HG02938 (cell line): Measurements from ENCODE around the gene EXOSC2.
"Not testable (repeated sequence)": the region's sequence is repeated elsewhere in the genome, so short reads cannot be mapped to it uniquely, and the experiment has no call there.

Source experiments
- ATAC-seq: cut with Tn5 transposase; IDR thresholded peaks from one replicate; pipeline ENCODE4 v1.9.1; 2021; ENCODE audit warnings: mild to moderate bottlenecking, moderate library complexity; ENCODE audit not compliant: unreplicated experiment

Gene EXOSC2

DNA sequence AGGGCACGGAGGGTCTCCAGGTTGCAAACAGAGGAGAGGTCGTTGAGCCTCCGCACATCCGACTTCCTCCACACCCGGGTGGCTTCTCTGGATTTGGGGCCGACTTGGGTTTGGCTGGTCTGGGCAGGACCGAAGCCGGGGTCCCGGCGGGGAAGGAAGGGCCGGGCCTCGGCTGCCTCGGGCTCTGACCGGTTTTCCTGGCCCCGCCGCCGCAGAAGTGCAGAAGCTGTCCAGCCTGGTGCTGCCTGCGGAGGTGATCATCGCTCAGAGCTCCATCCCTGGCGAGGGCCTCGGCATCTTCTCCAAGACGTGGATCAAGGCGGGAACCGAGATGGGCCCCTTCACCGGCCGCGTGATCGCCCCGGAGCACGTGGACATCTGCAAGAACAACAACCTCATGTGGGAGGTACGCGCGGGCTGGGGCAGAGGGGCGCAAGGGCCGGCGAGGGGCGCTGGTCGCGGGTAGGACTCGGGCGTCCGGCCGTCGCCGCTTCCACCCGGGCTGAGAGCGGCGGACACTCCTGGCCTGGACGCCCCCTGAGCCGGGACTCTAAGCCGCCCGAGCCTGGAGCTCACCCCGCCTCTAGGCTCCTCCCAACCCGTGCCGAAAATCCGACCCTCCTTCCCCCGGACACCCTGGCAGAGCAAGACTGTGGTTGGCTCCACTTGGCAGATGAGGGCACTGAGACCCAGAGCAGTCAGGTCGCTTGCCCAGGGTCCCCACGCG is 27.0 kb upstream of the EXOSC2 start:
- no peak for ATAC-seq

DNA sequence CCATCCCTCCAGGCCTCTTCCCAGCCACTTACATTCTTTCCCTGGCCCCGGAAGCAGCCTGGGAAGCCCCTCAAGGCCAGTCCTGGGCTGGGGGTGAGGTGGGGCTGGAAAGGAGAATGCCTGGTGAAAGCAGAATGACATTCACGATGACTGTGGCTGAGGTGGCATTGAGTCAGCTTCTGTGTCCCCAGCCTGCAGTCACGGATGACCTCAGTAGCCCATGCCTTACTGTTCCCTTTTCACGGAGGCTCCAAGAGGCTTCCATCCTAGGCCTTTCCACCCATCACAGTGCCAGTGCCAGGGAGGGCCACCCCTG is 26.5 kb upstream of the EXOSC2 start:
- no peak for ATAC-seq

- no peak for ATAC-seq
Measured at GRCh38 chr9:130668196-130668595, 25.4 kb upstream of the EXOSC2 start.

GRCh38 chr9:130668659-130669058 is 24.9 kb upstream of the EXOSC2 start:
- no peak for ATAC-seq

DNA sequence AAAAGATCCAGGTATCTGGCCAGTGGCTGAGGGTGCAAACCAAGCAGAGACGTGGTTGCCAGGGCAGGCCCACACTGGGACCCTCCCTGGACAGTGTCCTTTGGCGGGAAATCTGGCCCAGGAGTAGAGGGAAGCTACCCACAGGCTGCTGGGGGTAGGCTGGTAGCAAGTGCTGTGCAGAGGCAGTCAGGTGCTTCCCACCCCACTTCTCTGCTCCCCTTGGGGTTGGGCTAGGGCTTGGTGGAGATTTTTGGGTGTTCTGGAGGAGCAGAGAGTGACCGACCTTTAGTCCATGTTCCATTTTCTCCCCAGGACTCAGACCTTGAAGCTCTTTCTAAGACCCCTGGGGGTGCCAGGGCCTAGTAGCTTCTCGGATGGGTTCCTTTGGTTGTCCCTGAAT is 23.6 kb upstream of the EXOSC2 start:
- ATAC-seq, result no peak

- no peak for ATAC-seq
Measured at GRCh38 chr9:130670644-130671043, 22.9 kb upstream of the EXOSC2 start.

- ATAC-seq, result no peak
Measured at GRCh38 chr9:130672466-130672865, 21.1 kb upstream of the EXOSC2 start.

- no peak for ATAC-seq
Measured at GRCh38 chr9:130672933-130673615, 20.5 kb upstream of the EXOSC2 start.

DNA sequence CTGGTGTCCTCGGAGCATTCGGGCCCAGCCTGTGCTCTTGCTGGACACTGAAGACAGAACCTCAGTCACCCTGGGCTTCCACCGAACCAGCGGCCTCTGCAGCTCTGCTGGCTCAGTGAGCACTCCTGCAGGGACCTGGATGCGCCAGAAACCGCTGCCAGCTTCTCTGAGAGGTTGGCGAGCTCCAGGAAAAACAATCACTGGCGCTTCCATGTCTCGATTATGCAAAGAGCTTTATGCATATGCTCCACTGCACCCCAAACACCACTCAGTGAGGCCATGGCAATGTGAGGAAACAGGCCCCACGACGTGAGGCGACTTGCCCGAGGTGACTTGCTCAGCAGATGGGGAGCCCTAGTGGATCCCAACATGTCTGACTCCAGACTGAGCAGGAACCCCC is 18.2 kb upstream of the EXOSC2 start:
- no peak for ATAC-seq

GRCh38 chr9:130677252-130677651 is 16.3 kb upstream of the EXOSC2 start:
- ATAC-seq, result no peak

GRCh38 chr9:130680836-130681768 is 12.5 kb upstream of the EXOSC2 start:
- ATAC-seq, result no peak

GRCh38 chr9:130681769-130682420 is 11.7 kb upstream of the EXOSC2 start:
- ATAC-seq, result no peak

DNA sequence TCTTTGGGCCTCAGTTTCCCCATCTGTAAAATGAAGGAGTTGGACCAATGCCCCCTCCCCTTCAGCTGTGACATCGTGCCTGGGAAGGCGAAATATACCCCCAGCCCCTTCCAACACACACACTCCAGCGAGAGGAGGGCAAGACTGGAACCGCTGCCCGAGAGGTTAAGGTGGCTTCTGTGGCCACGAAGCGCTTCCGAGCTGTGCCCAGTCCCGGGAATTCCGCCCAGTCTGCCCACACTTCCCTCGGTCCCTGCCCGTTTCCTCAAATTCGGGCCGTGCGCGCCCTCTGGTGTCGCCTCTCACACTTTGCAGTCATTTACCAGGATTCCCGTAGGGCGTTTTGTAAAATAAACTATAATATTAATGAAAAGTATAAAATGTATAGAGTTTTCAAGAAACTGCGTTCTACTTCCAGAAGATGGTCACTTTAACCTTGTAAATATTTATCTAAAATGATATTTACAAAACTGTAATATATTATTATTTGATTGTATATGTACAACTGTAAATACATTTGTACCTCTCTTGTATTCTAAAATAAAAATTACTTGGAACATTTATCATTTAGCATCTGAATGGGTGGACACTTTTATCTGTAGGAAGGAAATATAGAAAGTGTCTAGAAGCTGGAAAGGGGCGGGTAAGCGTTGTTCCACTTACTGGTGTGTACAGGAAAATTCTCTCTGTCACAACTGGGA is 11.0 kb upstream of the EXOSC2 start:
- ATAC-seq, result no peak

DNA sequence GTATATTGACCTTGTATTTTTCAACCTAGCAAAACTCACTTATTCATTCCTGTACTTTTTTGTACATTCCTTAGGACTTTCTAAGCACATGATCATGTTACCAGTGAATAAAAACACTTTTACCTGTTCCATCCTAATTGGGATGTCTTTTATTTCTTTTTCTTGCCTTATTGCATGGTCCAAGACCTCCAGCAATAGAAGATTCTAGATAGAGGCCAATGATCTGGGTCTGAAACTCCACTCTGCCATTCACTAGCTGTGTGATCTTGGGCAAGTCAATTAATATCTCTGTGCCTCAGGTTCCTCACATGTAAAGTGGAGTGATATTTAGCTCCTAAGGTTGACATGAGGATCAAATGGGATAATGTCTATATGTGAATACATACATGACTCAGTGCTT is 8.5 kb upstream of the EXOSC2 start:
- ATAC-seq, result no peak

GRCh38 chr9:130685945-130686344 is 7.6 kb upstream of the EXOSC2 start:
- ATAC-seq, result not testable (repeated sequence)

DNA sequence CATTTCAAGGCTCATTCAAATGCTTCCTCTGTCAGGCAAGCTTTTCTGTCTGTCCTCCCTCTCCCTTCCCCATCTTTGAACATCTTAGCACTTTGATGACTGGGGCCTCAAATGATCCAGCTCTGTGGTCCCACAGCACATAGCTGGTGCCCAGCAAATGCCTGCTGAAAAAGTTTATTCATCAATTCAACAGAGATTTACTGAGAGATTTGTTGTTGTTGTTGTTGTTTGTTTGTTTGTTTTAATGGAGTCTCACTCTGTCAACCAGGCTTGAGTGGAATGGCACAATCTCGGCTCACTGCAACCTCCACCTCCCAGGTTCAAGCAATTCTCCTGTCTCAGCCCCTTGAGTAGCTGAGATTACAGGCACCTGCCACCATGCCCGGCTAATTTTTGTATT is 6.0 kb upstream of the EXOSC2 start:
- no peak for ATAC-seq

GRCh38 chr9:130688072-130688471 is 5.5 kb upstream of the EXOSC2 start:
- ATAC-seq, result no peak

GRCh38 chr9:130689572-130689936 is 4.0 kb upstream of the EXOSC2 start:
- no peak for ATAC-seq

DNA sequence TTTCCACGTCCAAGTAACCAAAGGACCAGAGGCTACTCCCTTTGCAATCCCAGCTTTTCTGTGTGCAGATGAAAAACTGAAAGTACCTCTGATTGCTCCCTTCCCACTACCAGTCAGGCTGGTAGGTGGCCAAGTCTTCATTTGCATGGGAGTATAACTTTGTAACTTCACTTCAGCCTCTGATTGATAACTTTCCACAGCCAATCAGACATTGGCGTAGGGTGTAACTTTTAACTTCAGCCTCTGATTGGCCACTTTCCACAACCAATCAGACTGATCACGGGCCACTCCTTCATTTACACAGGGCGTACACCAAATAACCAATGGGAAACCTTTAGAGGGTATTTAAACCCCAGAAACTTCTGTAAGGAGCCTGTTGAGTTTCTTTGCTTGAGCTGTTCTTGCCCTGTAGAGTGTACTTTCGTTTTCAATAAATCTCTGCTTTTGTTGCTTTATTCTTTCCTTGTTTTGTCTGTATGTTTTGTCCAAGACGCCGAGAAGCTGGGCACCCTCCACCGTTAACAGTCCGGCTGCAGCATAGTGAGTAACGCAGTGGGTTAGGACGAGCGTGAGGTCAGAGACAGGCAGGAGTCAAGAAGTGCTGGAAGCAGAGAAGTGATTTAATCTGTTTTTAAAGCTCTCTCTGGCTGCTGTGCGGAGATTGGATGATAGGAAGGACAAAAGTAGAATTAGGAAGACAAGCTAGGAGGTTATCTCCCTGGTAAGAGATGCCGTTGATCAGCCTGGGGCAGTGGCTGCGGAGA is 3.5 kb upstream of the EXOSC2 start:
- ATAC-seq, result no peak

DNA sequence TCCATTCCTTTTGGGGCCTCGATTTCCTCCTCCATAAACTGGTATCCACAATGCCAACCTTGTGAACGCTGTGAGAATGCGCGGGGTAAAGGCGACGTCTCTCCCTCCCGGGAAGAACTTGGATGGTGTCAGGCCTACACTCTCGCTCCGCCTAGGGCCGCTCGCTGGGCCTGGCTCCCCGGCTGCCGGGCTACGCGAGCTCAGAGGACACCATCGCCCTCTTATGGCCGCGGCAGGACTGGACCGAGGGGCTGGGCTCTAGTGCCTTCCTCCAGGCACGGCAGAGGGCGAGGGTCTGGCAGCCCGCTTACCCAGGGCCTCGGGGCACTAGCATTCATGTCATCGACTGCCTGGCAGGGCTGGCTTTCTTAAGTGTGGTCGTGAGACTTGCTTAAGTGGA is 1.3 kb upstream of the EXOSC2 start:
- ATAC-seq, result no peak
